CD1c-positive myeloid dendritic cell (primary cell): ENCODE data around the gene PHF21A.
A peak's percentile ranks its signal among the peaks of the same experiment; 100 is the strongest.
"Not testable (repeated sequence)": the region's sequence is repeated elsewhere in the genome, so short reads cannot be mapped to it uniquely, and the experiment has no call there.

ENCODE experiments used
- DNase-seq: peaks from one replicate; pipeline ENCODE4 v3.0.0-alpha.2; 2016; ENCODE audit errors: extremely low spot score

The PHF21A gene

DNA sequence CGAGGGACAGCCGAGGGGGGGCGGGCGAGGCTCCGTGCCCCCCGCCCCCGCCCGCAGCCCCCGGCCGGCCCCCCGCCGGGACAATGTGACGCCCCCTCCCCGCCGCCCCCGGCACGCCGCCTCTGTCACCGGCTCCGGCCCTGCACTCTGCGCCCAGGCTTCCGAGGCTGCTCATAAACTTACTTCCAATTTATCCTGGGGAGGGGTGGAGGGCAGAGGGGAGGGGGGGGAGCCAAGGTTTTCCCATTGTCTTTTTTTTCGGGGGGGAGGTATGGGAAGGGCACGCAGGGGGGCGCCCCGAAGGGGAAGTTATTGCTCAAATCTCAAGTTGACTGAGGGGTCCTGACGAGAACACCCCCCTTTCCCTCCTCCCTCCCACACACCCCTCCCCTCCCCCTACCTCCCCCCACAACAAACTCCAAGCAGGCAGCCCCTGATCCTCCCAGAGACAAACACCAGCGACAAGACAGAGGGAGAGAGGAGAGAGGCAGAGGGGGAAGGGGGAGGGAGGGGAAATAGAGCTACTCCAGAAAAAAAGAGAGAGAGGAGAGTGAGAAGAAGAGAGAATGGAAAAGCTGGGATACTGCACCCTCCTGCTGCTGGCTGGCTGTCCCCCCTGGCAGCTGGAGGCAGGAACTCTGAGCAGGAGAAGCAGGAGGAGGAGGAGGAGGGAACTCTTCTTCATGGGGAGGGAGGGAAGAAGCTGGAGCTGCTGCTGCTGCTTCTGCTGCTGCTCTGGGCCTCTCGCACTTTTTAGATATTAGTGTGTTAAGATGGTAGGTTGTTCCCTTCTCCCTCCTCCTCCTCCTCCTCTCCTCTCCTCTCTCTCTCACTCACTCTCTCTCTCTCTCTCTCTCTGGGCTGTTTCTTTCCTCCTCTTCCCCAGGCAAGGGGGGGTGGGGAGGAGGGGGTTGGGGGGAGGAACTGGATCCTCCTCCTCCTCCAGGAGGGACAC is 631 bp downstream of the PHF21A start:
- peak; percentile 24 for DNase-seq

- peak; percentile 57 for DNase-seq
Observed at GRCh38 chr11:46119352-46120216, 1.7 kb downstream of the PHF21A start.

DNA sequence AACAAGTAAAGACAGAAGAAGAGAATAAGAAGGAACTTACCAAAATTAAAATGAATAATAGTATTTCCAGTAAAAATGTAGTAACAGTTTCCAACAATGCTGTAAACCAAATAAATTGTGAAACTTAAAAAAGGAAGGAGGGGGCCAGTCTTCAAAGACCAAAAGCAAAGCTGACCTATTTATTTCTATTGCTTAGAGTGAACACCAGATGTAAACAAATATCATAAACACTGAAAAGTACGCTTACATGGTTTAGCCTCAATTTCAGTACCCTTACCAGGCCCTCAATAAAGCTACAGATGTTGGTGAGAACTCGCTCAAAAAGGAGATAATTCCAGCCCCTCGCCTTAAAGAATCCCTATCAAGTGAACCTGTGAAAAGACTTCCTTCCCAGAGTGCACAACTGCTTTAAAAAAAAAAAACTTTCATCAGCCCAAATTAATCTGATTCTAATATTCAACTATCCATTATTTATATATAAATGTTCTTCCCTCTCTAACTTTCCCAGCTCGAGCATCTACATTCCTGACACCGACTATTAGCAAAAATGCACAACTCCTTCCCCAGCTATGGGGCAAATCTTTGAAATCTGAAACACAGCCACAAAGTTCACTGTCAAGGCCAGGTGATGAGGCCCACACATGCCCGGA is 2.4 kb downstream of the PHF21A start:
- DNase-seq: peak; percentile 49

DNA sequence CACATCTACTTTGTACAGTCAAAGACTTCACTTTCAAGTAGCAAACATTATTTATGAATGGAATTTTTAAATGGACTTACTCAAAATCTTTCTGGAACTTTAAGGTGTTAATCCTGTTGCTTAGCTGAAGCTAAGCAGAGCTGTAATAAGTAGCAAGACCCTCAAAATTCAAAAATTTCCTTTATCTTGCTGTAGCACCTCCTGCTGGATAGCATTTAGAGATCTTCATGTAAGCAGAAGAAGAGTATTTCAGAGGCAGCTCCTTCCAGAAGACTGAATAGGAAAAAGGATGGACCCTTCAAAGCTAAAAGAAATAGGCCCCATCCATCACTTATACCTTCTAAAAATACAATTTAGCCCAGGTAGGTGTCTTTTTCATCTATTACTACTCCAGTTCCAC is 3.4 kb downstream of the PHF21A start:
- DNase-seq: no peak

DNA sequence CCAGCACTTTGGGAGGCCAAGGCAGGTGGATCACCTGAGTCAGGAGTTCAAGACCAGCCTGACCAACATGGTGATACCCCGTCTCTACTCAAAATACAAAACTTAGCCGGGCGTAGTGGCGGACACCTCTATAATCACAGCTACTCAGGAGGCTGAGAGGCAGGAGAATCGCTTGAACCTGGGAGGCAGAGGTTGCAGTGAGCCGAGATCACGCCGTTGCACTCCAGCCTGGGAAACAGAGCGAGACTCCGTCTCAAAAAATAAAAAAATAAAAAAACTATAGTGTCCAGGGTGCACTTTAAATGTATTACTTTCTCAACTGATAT is 4.6 kb downstream of the PHF21A start:
- DNase-seq: not testable (repeated sequence)

DNA sequence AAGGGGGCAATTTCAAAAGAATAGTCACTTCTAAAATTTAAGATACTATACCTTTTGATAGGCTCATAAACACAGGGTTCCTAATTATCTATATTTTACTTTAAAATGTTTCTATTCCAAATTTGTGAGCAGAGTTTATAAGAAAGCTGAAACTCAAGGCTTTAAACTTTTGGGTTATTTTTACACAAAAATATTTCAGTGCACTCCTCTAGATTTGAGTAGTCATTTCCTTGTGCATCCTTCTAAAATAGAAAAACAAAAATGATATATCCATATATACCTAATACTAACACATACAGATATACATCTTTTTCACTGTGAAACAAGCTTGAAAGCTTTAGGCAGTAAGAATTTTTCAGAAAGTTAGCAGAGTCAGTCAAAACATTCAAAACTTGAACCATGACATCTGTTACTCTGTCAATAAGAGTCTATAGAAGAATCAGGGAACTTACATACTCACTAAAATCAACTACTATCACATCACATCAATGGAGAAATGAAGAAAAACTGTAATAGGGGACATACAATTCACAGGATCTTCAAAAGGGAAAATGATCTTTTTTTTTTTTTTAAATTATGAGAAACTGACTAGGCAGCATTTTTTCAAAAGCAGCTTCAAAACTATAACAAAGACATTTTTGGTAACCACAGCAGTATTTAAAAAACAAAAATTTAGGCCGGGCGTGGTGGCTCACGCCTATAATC is 5.1 kb downstream of the PHF21A start:
- no peak for DNase-seq

- DNase-seq: no peak
Observed at GRCh38 chr11:46114961-46115360, 6.3 kb downstream of the PHF21A start.

DNA sequence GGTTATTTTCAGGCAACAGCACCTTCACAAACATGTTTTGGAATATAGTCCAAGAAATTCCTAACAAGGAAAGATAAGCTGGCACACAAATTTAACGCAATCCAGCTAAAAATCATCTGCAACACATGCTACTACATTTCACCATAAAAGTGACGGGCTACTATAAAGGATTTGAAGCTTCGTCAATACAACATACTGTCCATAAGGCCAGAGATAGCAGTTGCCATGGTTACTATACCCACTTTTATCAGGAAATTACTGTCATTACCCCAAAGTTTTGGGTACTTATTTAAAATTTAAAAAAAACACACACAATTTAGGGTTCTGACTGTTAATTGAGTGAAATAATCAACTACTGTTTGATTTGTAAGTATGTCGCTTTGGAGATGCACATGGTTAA is 6.9 kb downstream of the PHF21A start:
- DNase-seq: no peak

GRCh38 chr11:46112961-46113607 is 8.2 kb downstream of the PHF21A start:
- DNase-seq: peak; percentile 82

DNA sequence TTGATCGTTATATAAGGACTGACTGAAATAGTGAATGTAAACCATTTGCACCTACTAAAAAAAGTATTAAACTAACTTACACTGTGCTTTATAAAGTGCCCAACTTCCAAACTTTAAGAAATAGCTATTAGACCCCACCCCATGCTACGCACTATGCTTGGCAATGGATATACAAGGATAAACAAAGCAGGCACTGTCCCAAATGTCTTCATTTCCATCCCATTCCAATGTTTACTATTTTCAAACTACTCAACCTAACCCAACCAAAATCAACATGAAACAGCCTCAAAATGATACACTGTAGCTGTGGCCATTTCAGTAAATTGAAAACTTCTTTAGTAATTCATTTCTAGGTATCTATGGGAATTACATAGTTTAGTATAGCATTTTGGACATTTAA is 12.5 kb downstream of the PHF21A start:
- no peak for DNase-seq

DNA sequence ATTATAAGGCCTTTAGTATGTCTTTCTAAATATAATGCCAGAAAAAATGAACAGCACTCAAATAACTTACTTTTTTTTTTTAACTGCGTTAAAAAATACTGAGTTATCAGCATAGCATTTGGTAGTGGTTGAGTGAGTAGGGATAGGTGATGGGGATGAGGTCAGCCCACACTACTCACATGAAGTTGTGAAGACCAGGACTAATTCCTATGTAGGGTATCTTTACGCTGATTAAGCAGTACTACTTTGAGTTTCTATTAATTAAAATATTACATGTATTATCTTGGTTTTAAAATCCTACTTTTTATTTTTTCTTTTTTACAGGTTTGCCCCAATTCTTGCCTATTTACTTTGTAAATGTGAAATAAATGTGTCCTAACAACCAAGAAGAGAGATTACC is 13.5 kb downstream of the PHF21A start:
- DNase-seq: no peak

DNA sequence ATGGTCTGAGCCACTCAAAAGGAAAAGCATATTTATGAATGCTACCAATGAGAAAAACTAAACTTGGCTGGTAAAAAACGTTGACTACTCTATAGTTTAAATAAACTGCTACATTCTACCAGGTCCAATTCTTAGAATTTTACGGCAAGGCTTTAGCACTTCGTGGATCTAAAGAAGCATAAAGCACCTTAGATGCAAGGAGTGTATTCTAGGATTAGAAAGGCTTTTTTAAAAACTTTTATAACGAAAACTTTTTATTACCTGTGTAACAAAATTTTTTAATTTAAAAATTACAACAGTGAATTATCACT is 13.9 kb downstream of the PHF21A start:
- no peak for DNase-seq

DNA sequence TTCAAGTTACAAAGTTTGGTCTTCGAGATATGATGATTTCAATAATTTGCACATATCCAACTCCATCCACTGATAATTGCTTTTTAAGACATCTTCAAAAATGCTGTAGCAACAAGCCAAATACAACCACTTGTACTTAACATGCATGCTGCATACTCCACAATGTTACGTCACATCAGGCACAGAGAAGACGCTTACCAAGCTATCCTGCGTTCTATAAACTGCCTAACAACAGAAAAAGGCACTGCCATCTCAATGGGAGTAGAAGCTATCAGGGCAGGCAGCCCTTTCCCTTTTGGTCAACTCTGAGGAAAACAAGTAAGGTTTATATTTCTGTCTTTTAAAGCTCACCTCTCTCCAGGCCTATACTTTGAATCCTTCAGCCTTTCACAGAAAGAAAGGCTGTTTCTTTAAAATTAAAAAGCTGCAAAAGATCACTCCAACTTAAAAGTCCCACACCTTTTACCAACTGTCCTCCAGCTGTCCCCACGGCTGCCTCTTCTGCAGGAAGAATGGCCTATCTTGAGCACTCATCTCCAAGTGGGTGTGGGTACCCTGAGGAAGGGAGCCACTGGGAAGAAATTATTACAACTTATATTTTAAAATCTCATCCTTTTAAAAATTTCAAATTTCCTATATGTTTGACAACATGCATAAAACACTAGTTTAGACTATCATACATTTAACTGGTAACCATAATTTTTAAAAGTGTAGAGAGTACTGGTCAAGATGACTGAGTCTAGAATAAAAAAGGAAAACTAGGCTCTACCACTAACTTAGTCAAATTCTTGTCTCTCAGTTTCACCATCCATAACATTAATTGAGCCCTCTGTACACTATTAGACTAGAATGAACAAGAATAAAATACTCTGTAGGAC is 14.5 kb downstream of the PHF21A start:
- no peak for DNase-seq

DNA sequence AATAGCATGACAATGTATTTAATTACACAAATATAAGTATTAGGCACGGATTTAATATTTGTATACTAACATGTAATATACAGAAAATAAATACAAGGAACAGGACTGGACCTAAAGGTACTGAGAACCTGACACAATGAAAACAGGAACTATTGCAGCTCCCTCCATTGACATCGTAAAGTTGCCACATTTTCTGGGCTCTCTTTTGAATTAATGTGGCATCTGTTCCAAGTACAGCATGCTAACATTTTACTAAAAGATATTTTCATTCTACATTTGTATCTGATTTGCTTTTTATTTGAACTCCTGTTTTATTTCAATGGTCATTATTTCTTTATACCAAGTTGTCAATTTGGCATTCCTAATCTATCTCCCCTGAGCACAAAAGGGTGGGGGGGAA is 15.3 kb downstream of the PHF21A start:
- no peak for DNase-seq

- DNase-seq: no peak
Observed at GRCh38 chr11:46105134-46105628, 16.1 kb downstream of the PHF21A start.

- no peak for DNase-seq
Observed at GRCh38 chr11:46102843-46103242, 18.4 kb downstream of the PHF21A start.

- no peak for DNase-seq
Observed at GRCh38 chr11:46100670-46101069, 20.6 kb downstream of the PHF21A start.

DNA sequence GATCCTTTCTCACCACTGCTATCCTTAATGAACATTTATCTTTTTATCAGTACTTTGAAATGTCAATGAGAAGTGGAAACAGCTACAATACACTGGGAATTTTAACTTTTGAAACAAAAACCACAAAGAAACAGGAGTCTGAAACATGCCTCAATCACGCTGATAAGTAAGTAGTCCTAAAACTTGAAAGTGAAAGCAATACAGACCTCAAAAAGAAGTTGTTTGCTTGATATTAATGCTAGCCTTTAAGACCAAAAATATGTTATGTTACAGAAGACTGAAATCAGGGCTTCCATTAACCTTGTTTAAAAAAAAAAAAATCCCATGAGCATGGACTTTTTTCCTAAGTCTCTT is 21.3 kb downstream of the PHF21A start:
- no peak for DNase-seq

GRCh38 chr11:46090375-46090774 is 30.9 kb downstream of the PHF21A start:
- no peak for DNase-seq

DNA sequence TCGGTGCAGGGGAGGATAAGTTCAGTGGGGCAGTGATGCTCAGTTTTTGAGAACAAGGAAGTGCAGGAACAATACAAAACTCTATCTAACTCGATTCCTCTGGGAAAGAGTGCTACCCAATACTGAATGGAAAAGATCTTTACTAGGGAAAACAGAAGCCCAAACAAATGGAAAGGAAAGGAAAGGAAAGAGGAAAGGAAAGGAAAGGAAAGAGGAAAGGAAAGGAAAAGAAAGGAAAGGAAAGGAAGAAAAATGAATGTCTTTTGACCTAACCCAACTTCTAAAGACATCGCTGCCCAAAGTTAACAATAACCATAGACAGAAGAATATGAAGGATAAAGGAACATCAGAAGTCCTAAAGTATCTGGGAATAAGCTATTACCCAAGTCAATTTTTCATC is 41.6 kb downstream of the PHF21A start:
- no peak for DNase-seq
